AG04449 (cell line): ENCODE results near the gene GCLM.
"Not testable (repeated sequence)": the region's sequence is repeated elsewhere in the genome, so short reads cannot be mapped to it uniquely, and the experiment has no call there.

Experiments used
- CTCF ChIA-PET: fragments of 350-600 bp; formaldehyde crosslinking; extraction: SDS; loops from one replicate; lab custom pipeline; 2021; ENCODE audit warnings: antibody characterized with exemption; lab: Yijun Ruan, JAX
- POLR2A ChIA-PET: fragments of 400-600, 350-600 bp; formaldehyde crosslinking; extraction: SDS; loops from one replicate; lab custom pipeline; 2020; ENCODE audit warnings: antibody characterized with exemption, inconsistent platforms; lab: Yijun Ruan, JAX
- DNase-seq: peaks from one replicate; pipeline ENCODE4 v3.0.0-alpha.2; 2010; ENCODE audit warnings: low read depth, low spot score
- H3K4me3 ChIP-seq: 2 replicates; pipeline ENCODE4 v1.5.1; 2011; ENCODE audit warnings: low read depth, mild to moderate bottlenecking, control low read depth, low read length
- TF ChIP-seq, protein P1 (sequence below): IDR thresholded peaks from one replicate; pipeline ENCODE4 v1.5.1; 2011; ENCODE audit warnings: mild to moderate bottlenecking, moderate library complexity, low read length, control low read depth, inconsistent platforms; ENCODE audit not compliant: insufficient read depth; ENCODE audit errors: missing control alignments

Gene GCLM, protein sequence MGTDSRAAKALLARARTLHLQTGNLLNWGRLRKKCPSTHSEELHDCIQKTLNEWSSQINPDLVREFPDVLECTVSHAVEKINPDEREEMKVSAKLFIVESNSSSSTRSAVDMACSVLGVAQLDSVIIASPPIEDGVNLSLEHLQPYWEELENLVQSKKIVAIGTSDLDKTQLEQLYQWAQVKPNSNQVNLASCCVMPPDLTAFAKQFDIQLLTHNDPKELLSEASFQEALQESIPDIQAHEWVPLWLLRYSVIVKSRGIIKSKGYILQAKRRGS

DNA sequence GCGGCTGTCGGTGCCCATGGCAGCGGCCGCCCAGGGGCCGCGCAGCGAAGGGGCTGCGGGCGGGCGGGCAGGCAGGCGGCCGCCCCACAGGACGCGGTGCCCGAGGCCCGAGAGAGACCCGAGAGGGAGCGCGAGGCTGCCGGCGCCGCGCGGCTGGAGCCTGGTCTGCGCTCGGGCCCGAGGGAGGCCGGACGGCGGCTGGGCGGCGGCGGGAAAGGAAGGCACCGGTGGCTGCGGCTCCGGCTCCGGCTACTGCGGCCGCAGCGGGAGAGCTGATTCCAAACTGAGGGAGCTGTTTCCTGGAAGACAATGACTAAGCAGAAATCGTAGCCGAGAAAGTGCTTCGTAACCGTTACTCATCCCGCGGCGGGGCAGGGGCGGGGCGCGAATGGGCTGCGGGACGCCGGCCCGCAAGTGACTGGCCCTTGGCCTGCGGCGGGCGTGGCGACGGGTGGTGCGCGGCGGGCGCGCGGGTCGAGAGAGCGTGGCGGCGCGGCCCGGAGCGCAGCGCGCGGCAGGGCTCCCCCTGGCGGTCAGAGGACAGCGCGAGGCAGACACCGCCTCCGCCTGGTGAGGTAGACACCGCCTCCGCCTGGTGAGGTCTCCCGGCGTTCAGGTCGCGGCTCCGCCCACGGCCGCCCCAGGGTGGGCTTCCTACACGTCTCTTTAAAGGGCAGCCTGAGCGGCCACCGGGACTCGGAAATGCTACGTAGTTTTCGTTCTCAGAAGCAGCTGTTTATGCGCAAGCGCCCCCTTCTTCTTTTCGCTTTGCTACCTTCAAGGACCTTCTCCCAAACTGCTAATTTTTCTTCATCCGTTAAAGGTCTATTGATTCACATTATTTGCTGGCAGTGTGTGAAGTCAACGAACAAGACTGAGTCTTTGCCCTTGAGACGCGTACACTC lies at the start of gene GCLM:
Gene GCLM, minus strand, starts transcription at position 285 of the 905 bp plus-strand sequence. Its CDS starts 267 bp downstream, at position 18.
- peak; percentile 61 for DNase-seq
- ChIA-PET POLR2A (interaction anchor here (0.6 to 1.0 kb wide), 2 partner anchors 80 to 112 kb away, joined by 3 read pairs; no protein-coding TSS in a partner anchor), CTCF (interaction anchor here (0.6 to 2.6 kb wide), 43 partner anchors 9 to 433 kb away, joined by 3 to 49 read pairs (median 5); partner anchors contain the start of gene DNTTIP2)
- TF ChIP-seq, protein P1, sequence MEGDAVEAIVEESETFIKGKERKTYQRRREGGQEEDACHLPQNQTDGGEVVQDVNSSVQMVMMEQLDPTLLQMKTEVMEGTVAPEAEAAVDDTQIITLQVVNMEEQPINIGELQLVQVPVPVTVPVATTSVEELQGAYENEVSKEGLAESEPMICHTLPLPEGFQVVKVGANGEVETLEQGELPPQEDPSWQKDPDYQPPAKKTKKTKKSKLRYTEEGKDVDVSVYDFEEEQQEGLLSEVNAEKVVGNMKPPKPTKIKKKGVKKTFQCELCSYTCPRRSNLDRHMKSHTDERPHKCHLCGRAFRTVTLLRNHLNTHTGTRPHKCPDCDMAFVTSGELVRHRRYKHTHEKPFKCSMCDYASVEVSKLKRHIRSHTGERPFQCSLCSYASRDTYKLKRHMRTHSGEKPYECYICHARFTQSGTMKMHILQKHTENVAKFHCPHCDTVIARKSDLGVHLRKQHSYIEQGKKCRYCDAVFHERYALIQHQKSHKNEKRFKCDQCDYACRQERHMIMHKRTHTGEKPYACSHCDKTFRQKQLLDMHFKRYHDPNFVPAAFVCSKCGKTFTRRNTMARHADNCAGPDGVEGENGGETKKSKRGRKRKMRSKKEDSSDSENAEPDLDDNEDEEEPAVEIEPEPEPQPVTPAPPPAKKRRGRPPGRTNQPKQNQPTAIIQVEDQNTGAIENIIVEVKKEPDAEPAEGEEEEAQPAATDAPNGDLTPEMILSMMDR, result peak; percentile 97
- peak within 1 kb of the TSS; percentile 76 for H3K4me3 ChIP-seq

DNA sequence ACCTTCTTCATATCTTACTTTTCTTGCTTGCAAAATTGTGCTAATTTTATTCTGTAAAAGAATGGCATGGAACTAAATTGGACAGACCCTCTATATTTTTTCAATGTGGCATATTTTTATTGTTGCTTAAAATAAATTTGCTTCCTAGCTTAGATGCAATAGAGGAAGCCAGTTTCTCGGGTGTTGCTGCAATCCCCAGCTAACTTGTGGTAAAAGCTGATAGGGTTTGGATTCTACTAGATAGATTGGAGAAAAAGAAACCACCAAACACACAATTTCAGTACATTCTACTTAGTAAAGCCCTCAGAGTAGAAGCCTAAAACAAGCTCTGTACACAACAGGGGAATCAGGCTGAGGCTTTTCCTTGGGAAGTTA lies 49.5 kb upstream of the GCLM start:
- ChIA-PET CTCF (interaction anchor here (1.4 to 2.8 kb wide), 3 partner anchors 49 to 377 kb away, joined by 4 to 7 read pairs (median 5); no protein-coding TSS in a partner anchor), POLR2A (no interaction called here)
- TF ChIP-seq, protein P1, result no peak
- no peak overlapping the region for H3K4me3 ChIP-seq
- DNase-seq, result no peak

DNA sequence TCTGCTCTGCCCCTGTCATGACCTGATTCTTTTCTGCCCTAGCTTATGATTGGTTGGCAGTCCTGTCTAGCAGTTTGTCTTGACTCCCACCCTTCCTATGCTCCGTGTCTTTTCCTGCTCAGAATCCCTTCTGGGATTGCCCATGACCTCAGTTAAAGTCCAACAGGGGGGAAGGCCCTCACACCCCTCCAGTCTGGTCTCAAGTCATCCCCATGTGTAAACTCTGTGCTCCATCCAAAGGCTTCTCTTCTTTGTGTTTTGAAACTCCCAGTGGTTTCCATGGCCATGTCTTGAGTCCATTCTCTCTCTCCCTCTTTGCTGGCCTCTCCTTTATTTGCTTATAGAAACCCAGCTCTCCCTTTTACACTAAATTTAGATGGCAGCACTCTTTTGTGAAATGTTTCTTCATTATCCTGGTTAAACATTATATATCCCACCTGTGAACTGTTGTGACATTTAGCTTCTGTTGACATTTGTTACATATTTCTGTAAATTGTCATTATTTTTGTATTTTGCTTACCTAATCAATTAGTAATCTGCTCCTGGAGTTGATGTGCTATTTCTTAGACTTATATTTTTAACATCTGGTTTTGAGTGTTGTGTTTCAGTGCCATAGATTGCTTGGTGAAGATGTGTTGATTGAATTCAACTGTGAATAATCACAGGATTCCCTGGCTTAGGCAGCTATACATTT lies 48.9 kb upstream of the GCLM start:
- ChIA-PET POLR2A (no interaction called here), CTCF (interaction anchor here (1.8 to 2.8 kb wide), 2 partner anchors 48 to 378 kb away, joined by 5 to 7 read pairs; no protein-coding TSS in a partner anchor)
- TF ChIP-seq, protein P1, result no peak
- H3K4me3 ChIP-seq, result no peak overlapping the region
- no peak for DNase-seq

DNA sequence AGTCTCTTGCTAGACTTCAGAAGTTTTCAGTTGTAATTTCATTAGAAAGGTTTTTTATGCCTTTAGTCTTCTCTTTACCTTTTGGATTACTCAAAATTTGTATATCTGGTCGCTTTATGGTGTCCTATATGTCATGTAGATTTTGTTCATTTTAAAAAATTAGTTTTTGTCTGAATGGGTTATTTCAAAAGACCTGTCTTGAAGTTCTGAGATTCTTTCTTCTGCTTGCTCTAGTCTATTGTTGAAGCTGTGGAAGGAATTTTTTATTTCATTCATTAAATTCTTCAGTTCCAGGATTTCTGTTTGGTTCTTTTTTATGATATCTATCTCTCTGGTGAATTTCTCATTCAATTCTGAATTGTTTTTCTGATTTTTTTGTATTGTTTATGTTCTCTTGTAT lies 46.5 kb upstream of the GCLM start:
- ChIA-PET CTCF (no interaction called here), POLR2A (no interaction called here)
- no peak overlapping the region for H3K4me3 ChIP-seq
- TF ChIP-seq, protein P1, result no peak
- DNase-seq, result no peak

DNA sequence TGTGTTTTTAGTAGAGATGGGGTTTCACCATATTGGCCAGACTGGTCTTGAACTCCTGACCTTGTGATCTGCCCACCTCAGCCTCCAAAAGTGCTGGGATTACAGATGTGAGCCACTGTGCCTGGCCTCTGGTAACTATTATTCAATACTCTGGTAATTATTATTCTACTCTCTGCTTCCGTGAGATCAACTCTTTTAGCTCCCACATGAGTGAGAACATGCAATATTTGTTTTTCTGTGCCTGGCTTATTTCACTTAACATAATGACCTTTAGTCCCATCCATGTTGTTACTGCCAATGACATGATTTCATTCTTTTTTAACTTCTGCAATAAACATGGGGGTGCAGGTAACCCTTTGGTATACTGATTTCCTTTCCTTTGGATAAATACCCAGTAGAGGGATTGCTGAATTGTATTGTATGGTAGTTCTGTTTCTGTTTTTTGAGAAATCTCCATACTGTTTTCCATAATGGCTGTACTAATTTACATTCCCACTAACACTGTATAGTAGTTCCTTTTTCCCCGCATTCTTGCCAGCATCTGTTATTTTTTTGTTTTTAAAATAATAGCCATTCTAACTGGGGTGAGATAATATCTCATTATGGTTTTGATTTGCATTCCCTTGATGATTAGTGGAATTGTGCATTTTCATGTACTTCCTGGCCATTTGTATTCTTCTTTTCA lies 37.9 kb upstream of the GCLM start:
- CTCF ChIA-PET, DNase-seq: not testable (repeated sequence)

More for the DNA sequence above, 37.9 kb upstream of the GCLM start:
- POLR2A ChIA-PET, H3K4me3 ChIP-seq: not testable (repeated sequence)
